ENCODE results near the gene PROM1. TPM values are rescaled to one million over a fixed set of nuclear protein-coding genes. Genes with fewer than 3 reads are reported as not detected.

PROM1 gene
- total RNA-seq, 1 donor from 2014 or later = 30.3 TPM

- no peak for DNase-seq (ENCODE audit: extremely low spot score, unreplicated experiment)
- H3K36me3 Mint-ChIP-seq = peaks cover 6% of the 10 kb centered on the region
- TF ChIP-seq, protein P1, sequence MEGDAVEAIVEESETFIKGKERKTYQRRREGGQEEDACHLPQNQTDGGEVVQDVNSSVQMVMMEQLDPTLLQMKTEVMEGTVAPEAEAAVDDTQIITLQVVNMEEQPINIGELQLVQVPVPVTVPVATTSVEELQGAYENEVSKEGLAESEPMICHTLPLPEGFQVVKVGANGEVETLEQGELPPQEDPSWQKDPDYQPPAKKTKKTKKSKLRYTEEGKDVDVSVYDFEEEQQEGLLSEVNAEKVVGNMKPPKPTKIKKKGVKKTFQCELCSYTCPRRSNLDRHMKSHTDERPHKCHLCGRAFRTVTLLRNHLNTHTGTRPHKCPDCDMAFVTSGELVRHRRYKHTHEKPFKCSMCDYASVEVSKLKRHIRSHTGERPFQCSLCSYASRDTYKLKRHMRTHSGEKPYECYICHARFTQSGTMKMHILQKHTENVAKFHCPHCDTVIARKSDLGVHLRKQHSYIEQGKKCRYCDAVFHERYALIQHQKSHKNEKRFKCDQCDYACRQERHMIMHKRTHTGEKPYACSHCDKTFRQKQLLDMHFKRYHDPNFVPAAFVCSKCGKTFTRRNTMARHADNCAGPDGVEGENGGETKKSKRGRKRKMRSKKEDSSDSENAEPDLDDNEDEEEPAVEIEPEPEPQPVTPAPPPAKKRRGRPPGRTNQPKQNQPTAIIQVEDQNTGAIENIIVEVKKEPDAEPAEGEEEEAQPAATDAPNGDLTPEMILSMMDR (conservative IDR thresholded peaks at IDR 0.05) = no peak
- no peak overlapping the region for H3K4me3 Mint-ChIP-seq
- H3K4me1 Mint-ChIP-seq (ENCODE audit: unreplicated experiment) = peaks cover 9% of the 10 kb centered on the region
- H3K27ac Mint-ChIP-seq = no peak overlapping the region
- peaks cover 2% of the 10 kb centered on the region for H3K27me3 Mint-ChIP-seq
- no peaks in the 10 kb centered on the region for H3K9me3 Mint-ChIP-seq
These were observed 8.8 kb downstream of the PROM1 start for GRCh38 chr4:16075061-16075460.

DNA sequence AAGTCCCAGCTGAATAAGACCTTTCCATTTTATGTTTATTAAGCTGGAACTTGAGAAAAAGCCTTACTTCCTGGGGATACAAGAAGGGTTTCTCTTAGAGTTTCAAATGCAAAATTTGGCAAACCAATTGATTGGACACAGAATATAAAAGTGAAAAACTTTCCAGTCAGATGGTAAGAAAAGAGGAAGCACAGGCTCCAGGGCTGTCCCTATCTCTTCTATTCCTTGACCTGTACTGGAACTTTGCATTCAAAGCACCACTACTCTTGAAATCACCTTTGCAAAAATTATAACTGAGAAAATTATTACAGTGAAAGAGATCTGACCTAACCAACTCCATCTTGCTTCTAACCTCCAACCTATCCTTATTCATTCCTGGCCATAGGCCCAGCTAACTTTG lies 11.7 kb downstream of the PROM1 start:
- TF ChIP-seq, protein P1 (conservative IDR thresholded peaks at IDR 0.05) = no peak
- Mint-ChIP-seq H3K9me3 (no peaks in the 10 kb centered on the region), H3K27me3 (no peaks in the 10 kb centered on the region), H3K27ac (no peak overlapping the region), H3K36me3 (no peaks in the 10 kb centered on the region), H3K4me3 (no peak overlapping the region), H3K4me1 (ENCODE audit: unreplicated experiment) (no peaks in the 10 kb centered on the region)
- DNase-seq (ENCODE audit: extremely low spot score, unreplicated experiment) = no peak

DNA sequence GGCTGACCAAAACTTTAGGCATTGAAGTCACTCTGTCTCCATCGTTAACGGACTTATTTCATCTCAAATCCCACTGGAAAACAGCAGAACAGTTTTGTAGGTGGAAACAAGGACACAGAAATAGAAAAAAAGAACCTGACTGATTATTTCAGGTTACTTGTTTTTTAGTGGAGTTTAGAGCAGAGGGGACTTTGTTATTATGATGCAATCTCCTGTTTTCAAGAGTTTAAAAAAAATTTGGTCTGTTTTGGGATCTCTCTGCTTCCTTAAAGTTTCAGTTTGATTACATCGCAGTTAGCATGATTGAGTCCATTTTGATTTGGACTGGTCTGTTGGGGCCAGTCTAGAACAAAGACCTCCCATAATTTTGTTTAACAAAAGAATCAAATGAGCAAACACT lies 13.6 kb downstream of the PROM1 start:
- Mint-ChIP-seq H3K36me3 (peaks cover under 1% of the 10 kb centered on the region), H3K27me3 (no peaks in the 10 kb centered on the region), H3K27ac (no peak overlapping the region), H3K4me1 (ENCODE audit: unreplicated experiment) (no peaks in the 10 kb centered on the region), H3K9me3 (no peaks in the 10 kb centered on the region), H3K4me3 (no peak overlapping the region)
- TF ChIP-seq, protein P1 (conservative IDR thresholded peaks at IDR 0.05) = no peak
- DNase-seq (ENCODE audit: extremely low spot score, unreplicated experiment) = no peak

DNA sequence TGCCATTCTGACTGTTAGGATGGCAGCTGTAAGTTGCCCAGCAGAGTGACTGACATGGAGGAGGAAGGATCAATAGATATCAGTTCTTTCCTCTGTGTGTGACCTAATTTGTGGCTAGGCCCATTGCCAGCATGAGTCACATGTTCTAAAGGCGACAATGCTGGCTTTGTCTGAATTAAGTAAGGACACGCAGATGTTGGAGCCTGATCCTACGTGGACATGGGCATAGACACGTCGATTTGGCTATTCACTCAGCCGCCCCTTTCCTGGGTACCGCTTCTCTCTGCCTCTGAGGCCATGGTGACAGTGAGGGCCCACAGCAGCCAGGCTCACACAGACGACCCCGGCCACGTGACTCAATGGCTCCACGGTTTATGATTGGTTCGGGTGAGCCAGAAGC lies 16.3 kb downstream of the PROM1 start:
- TF ChIP-seq, protein P1 (conservative IDR thresholded peaks at IDR 0.05) = no peak
- no peaks in the 10 kb centered on the region for H3K27me3 Mint-ChIP-seq
- DNase-seq (ENCODE audit: extremely low spot score, unreplicated experiment) = no peak
- no peak overlapping the region for H3K27ac Mint-ChIP-seq
- H3K36me3 Mint-ChIP-seq = peaks cover 13% of the 10 kb centered on the region
- H3K4me1 Mint-ChIP-seq (ENCODE audit: unreplicated experiment) = no peaks in the 10 kb centered on the region
- no peak overlapping the region for H3K4me3 Mint-ChIP-seq
- H3K9me3 Mint-ChIP-seq = peaks cover 5% of the 10 kb centered on the region

- Mint-ChIP-seq H3K27ac (no peak overlapping the region), H3K36me3 (peaks cover 13% of the 10 kb centered on the region)
- DNase-seq (ENCODE audit: extremely low spot score, unreplicated experiment) = no peak
These were observed 17.2 kb downstream of the PROM1 start for GRCh38 chr4:16066586-16067128.

More at GRCh38 chr4:16066586-16067128, 17.2 kb downstream of the PROM1 start:
- Mint-ChIP-seq H3K27me3 (no peaks in the 10 kb centered on the region), H3K4me3 (no peak overlapping the region), H3K9me3 (peaks cover 5% of the 10 kb centered on the region), H3K4me1 (ENCODE audit: unreplicated experiment) (no peaks in the 10 kb centered on the region)
- TF ChIP-seq, protein P1 (conservative IDR thresholded peaks at IDR 0.05) = no peak
